Right atrium auricular region (tissue), 2 donors: Measurements from ENCODE around the gene PDE8B. TPM values are rescaled to one million over a fixed set of nuclear protein-coding genes. Genes with fewer than 3 reads are reported as not detected.
A peak's percentile ranks its signal among the peaks of the same experiment; 100 is the strongest.

Experiments used
- DNase-seq: peaks from one replicate; pipeline ENCODE4 v3.0.0-alpha.2; 2019; ENCODE audit warnings: low spot score
- H3K27ac ChIP-seq, 2 donors: fragments of 200-600 bp; sonication (generic); 1 replicate in 1 of 2; 2 replicates in 1 of 2; pipeline ENCODE4 v1.5.1; 2016 to 2019
- H3K27me3 ChIP-seq, 2 donors: fragments of 200-600 bp; sonication (generic); one replicate each; pipeline versions ENCODE4 v1.5.1 to v1.6.0; 2017 to 2019
- H3K36me3 ChIP-seq: fragments of 200-600 bp; sonication (generic); one replicate; pipeline ENCODE4 v1.5.1; 2016
- H3K4me1 ChIP-seq, 2 donors: fragments of 200-600 bp; sonication (generic); one replicate each; pipeline versions ENCODE4 v1.5.1 to v1.6.0; 2017 to 2019
- H3K4me3 ChIP-seq, 2 donors: fragments of 200-600 bp; sonication (generic); 1 replicate in 1 of 2; 2 replicates in 1 of 2; pipeline ENCODE4 v1.5.1; 2017 to 2019; ENCODE audit warnings: mild to moderate bottlenecking in 1 of 2, moderate library complexity in 1 of 2
- H3K9me3 ChIP-seq, 2 donors: fragments of 200-600 bp; sonication (generic); one replicate each; pipeline ENCODE4 v1.5.1; 2019
- CTCF ChIP-seq, 2 donors: fragments of 200-600 bp; sonication (generic); IDR thresholded peaks; one replicate each; pipeline ENCODE4 v1.5.1; 2019; ENCODE audit warnings: antibody characterized with exemption in 2 of 2
- total RNA-seq, 2 donors: library from RNA; depleted of rRNA; stranded (reverse); fragments of >200 nt; gene quantifications; one replicate each; pipeline ENCODE4 v1.1.0, GENCODE V29; 2016

Gene PDE8B
- total RNA-seq, 2 donors from 2014 or later = 22.2 to 64.5 TPM

- no peaks in the 10 kb centered on the region for H3K9me3 ChIP-seq
- H3K27ac ChIP-seq = no peak overlapping the region
- no peak overlapping the region for H3K4me3 ChIP-seq
- H3K27me3 ChIP-seq = no peaks in the 10 kb centered on the region
- H3K36me3 ChIP-seq = no peaks in the 10 kb centered on the region
- DNase-seq = no peak
- no peak for TF ChIP-seq CTCF (IDR thresholded peaks at IDR 0.05)
- H3K4me1 ChIP-seq = peaks cover 0 to 25% of the 10 kb centered on the region in 2 donors
These were observed 3.7 kb downstream of the PDE8B start for GRCh38 chr5:77214151-77214550.

- no peaks in the 10 kb centered on the region for H3K36me3 ChIP-seq
- H3K27ac ChIP-seq = no peak overlapping the region
- H3K27me3 ChIP-seq = no peaks in the 10 kb centered on the region
- H3K4me1 ChIP-seq = peaks cover 0 to 17% of the 10 kb centered on the region in 2 donors
- peak in 1 of 2 donors; percentile 42 for TF ChIP-seq CTCF (IDR thresholded peaks at IDR 0.05)
- H3K9me3 ChIP-seq = no peaks in the 10 kb centered on the region
- no peak overlapping the region for H3K4me3 ChIP-seq
- no peak for DNase-seq
These were observed 7.8 kb downstream of the PDE8B start for GRCh38 chr5:77218263-77218662.

GRCh38 chr5:77221115-77221514 lies 10.6 kb downstream of the PDE8B start:
- Histone ChIP-seq H3K27ac (no peak overlapping the region), H3K4me1 (peaks cover 0 to 18% of the 10 kb centered on the region in 2 donors), H3K36me3 (no peaks in the 10 kb centered on the region), H3K27me3 (no peaks in the 10 kb centered on the region), H3K9me3 (no peaks in the 10 kb centered on the region), H3K4me3 (no peak overlapping the region)
- no peak for TF ChIP-seq CTCF (IDR thresholded peaks at IDR 0.05)
- no peak for DNase-seq

- TF ChIP-seq CTCF (IDR thresholded peaks at IDR 0.05) = no peak
- H3K9me3 ChIP-seq = no peaks in the 10 kb centered on the region
- no peak for DNase-seq
- no peak overlapping the region for H3K4me3 ChIP-seq
- H3K27me3 ChIP-seq = no peaks in the 10 kb centered on the region
- peaks cover 0 to 15% of the 10 kb centered on the region in 2 donors for H3K4me1 ChIP-seq
- H3K36me3 ChIP-seq = no peaks in the 10 kb centered on the region
- H3K27ac ChIP-seq = peak overlapping the region in 1 of 2 donors; percentile 71
These were observed 12.2 kb downstream of the PDE8B start for GRCh38 chr5:77222722-77223121.

- peak overlapping the region in 1 of 2 donors; percentile 71 for H3K27ac ChIP-seq
- no peak for DNase-seq
- H3K4me1 ChIP-seq = peaks cover 0 to 15% of the 10 kb centered on the region in 2 donors
- H3K4me3 ChIP-seq = no peak overlapping the region
- no peaks in the 10 kb centered on the region for H3K27me3 ChIP-seq
- TF ChIP-seq CTCF (IDR thresholded peaks at IDR 0.05) = no peak
- no peaks in the 10 kb centered on the region for H3K36me3 ChIP-seq
- no peaks in the 10 kb centered on the region for H3K9me3 ChIP-seq
These were observed 13.2 kb downstream of the PDE8B start for GRCh38 chr5:77223653-77224052.

- Histone ChIP-seq H3K36me3 (no peaks in the 10 kb centered on the region), H3K27me3 (no peaks in the 10 kb centered on the region), H3K4me1 (peaks cover 0 to 15% of the 10 kb centered on the region in 2 donors), H3K27ac (peak overlapping the region in 1 of 2 donors; percentile 71), H3K4me3 (no peak overlapping the region), H3K9me3 (no peaks in the 10 kb centered on the region)
- no peak for TF ChIP-seq CTCF (IDR thresholded peaks at IDR 0.05)
- no peak for DNase-seq
These were observed 14.3 kb downstream of the PDE8B start for GRCh38 chr5:77224672-77225355.
